Measurements from ENCODE around the gene TOMM70. TPM values are rescaled to one million over a fixed set of nuclear protein-coding genes. Genes with fewer than 3 reads are reported as not detected.
A peak's percentile ranks its signal among the peaks of the same experiment; 100 is the strongest.

The TOMM70 gene
- total RNA-seq, 3 donors from 2014 or later = 37.4 to 50.4 (median 44.2) TPM

DNA sequence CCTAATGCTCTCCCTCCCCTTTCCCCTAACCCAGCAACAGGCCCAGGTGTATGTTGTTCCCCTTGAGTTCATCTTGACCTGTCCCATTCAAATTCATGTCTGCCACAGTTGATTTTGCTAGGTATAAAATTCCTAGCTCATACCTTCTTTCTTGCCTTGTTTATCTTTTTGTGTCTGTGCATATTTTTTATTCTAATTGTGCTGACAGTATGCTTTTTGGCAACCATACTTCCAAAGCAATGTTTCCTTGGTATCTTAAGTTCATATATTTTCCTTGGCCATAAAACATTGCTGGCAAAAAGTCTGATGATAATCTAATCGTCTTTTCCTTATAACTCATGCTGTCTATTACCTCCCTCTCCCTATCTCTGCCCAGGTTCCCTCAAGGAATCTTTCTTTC is 16.0 kb upstream of the TOMM70 start:
- intact Hi-C loops (cut with DNase I, micrococcal nuclease) = no loop called here

DNA sequence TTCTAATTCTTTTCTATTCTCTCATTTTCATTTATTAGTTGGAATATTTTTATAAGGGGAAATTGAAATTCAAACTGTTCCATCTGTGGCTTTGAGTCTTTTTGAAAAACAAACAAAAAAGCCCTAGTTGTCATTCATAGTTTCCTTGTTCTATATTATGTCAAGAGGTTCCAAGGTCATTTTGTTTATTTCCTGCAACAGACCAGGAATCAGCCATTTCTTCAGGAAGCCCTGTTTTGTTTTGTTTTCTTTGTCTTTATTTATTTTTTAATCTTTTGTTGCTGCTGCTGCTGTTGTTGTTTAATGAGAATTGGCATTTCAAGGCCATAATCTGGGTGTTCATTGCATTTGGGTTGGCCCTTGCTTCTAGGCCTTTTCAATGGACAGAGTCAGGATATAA is 15.3 kb upstream of the TOMM70 start:
- peak; percentile 40 for ATAC-seq
- TF ChIP-seq CTCF (IDR thresholded peaks at IDR 0.05) = no peak
- H3K36me3 ChIP-seq (ENCODE audit: low read depth) = no peaks in the 10 kb centered on the region
- H3K4me3 ChIP-seq = no peak overlapping the region
- intact Hi-C loops (cut with DNase I, micrococcal nuclease) = no loop called here
- no peaks in the 10 kb centered on the region for H3K4me1 ChIP-seq (ENCODE audit: low read depth)
- H3K9me3 ChIP-seq = no peaks in the 10 kb centered on the region
- DNase-seq = no peak

More for the DNA sequence above, 16.0 kb upstream of the TOMM70 start:
- Histone ChIP-seq H3K36me3 (ENCODE audit: low read depth) (no peaks in the 10 kb centered on the region), H3K4me1 (ENCODE audit: low read depth) (no peaks in the 10 kb centered on the region), H3K9me3 (no peaks in the 10 kb centered on the region), H3K4me3 (no peak overlapping the region)
- ATAC-seq = no peak
- DNase-seq = no peak
- TF ChIP-seq CTCF (IDR thresholded peaks at IDR 0.05) = no peak

DNA sequence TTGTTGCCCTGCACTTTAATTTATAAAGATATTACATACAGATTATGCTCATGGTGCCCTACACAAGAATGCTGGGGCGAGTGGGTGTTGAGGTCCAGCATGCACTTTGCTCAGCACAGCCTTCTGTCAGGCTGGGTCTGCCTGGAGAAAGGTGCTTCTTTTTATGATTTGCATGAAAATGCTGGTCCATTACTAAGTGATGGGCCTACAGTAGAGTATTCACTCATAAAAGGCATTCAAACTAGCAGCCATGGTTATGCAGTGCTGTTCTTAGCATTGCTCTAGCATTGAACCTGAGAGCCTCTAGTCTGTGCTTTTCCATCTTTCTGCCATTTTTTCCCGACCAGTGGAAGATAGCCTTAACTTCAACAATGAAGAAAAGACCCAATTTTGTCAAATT is 12.7 kb upstream of the TOMM70 start:
- no peaks in the 10 kb centered on the region for H3K36me3 ChIP-seq (ENCODE audit: low read depth)
- no peak overlapping the region for H3K4me3 ChIP-seq
- intact Hi-C loops (cut with DNase I, micrococcal nuclease) = no loop called here
- no peak for TF ChIP-seq CTCF (IDR thresholded peaks at IDR 0.05)
- DNase-seq (no peak), ATAC-seq (no peak)
- no peaks in the 10 kb centered on the region for H3K9me3 ChIP-seq
- no peaks in the 10 kb centered on the region for H3K4me1 ChIP-seq (ENCODE audit: low read depth)

GRCh38 chr3:100412912-100413590 is 12.2 kb upstream of the TOMM70 start:
- no peak for ATAC-seq
- Histone ChIP-seq H3K36me3 (ENCODE audit: low read depth) (no peaks in the 10 kb centered on the region), H3K9me3 (no peaks in the 10 kb centered on the region), H3K4me1 (ENCODE audit: low read depth) (no peaks in the 10 kb centered on the region), H3K4me3 (no peak overlapping the region)
- TF ChIP-seq CTCF (IDR thresholded peaks at IDR 0.05) = no peak
- intact Hi-C loops (cut with DNase I, micrococcal nuclease) = no loop called here
- peak in 1 of 3 donors; percentile 38 for DNase-seq

DNA sequence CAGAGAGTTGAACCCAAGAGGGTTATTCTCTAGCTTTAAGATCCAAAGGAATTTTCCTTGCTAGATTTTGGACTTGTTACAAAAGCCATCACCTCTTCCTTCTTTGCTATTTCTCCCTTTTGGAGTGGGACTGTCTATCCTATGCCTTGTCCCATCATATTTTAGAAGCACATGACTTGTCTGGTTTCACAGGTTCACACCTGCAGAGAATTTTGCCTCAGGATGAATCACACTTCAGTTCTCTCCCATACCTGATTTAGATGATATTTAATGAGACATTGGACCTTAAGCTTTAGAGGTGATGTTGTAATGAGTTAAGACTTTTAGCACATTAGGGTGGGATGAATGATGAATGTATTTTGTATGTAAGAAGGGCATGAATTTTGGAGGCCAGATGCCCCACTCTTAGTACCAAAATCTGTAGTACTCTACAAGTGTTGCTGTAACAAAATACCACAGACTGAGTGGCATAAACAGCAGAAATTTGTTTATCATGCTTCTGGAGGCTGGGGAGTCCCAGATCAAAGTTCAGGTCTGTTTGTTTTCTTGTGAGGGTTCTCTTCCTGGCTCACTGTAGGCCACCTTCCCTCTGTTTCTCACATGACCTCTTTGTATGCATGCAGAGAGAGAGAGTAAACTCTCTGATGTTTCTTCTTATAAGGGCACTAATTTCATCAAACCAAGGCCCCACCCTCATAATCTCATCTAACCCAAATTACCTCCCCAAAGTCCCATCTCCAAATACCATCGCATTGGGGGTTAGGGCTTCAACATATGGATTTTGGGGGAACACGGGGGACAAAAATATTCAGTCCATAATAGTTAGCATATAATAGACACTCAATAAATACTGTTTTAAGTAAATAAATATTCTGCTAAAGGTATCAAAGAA is 10.4 kb upstream of the TOMM70 start:
- no peaks in the 10 kb centered on the region for H3K36me3 ChIP-seq (ENCODE audit: low read depth)
- ATAC-seq (no peak), DNase-seq (no peak)
- H3K9me3 ChIP-seq = peaks cover 5% of the 10 kb centered on the region
- TF ChIP-seq CTCF (IDR thresholded peaks at IDR 0.05) = no peak
- H3K4me3 ChIP-seq = no peak overlapping the region
- intact Hi-C loops (cut with DNase I, micrococcal nuclease) = no loop called here
- H3K4me1 ChIP-seq (ENCODE audit: low read depth) = no peaks in the 10 kb centered on the region
